ENCODE data around the gene PCDHA9.

DNA sequence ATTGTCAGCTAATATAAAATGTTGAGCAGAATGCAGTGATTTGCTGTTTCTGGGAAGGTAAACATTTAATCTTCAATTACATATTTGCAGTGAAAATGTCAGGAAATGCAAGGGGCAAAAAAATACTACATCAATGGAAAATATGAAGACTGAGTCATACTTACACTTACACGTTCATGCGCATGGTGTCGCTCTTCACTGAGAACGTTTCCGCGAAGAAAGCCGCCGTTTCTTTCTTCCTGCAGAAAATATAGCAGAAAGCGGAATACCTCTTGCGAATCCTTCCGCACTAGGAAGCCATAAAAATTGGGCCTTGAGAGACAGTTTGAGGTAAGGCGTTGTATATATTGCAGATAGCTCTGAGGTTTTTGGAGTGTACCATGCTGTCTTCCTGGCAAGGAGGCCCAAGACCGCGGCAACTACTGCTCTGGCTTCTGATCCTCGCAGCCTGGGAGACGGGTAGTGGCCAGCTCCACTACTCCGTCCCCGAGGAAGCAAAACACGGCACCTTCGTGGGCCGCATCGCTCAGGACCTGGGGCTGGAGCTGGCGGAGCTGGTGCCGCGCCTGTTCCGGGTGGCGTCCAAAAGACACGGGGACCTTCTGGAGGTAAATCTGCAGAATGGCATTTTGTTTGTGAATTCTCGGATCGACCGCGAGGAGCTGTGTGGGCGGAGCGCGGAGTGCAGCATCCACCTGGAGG, 33.9 kb downstream of the PCDHA9 start, which contains the start of gene PCDHA13:
- TF ChIP-seq, protein P1, sequence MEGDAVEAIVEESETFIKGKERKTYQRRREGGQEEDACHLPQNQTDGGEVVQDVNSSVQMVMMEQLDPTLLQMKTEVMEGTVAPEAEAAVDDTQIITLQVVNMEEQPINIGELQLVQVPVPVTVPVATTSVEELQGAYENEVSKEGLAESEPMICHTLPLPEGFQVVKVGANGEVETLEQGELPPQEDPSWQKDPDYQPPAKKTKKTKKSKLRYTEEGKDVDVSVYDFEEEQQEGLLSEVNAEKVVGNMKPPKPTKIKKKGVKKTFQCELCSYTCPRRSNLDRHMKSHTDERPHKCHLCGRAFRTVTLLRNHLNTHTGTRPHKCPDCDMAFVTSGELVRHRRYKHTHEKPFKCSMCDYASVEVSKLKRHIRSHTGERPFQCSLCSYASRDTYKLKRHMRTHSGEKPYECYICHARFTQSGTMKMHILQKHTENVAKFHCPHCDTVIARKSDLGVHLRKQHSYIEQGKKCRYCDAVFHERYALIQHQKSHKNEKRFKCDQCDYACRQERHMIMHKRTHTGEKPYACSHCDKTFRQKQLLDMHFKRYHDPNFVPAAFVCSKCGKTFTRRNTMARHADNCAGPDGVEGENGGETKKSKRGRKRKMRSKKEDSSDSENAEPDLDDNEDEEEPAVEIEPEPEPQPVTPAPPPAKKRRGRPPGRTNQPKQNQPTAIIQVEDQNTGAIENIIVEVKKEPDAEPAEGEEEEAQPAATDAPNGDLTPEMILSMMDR (IDR thresholded peaks at IDR 0.05; ENCODE audit: low read depth, low read length), result no peak
- TF ChIP-seq MAX (IDR thresholded peaks at IDR 0.05; ENCODE audit: low read depth, low read length) (no peak), POLR2A (IDR thresholded peaks at IDR 0.05; ENCODE audit: extremely low read depth, insufficient read length) (no peak)

Measured in NB4 (cell line).